ENCODE data around the gene FAF2.

GRCh38 chr5:176406436-176407052, 41.6 kb upstream of the FAF2 start:
- no peak for TF ChIP-seq POLR2A (IDR thresholded peaks at IDR 0.05; ENCODE audit: low read length)
- no peak for TF ChIP-seq CTCF (IDR thresholded peaks at IDR 0.05)
- no peak for TF ChIP-seq RAD21 (conservative IDR thresholded peaks at IDR 0.05 in 1 of 2, IDR thresholded peaks at IDR 0.05 in 1 of 2)
- no peak for TF ChIP-seq CHD2 (IDR thresholded peaks at IDR 0.05; ENCODE audit: low read length, partially characterized antibody)
- TF ChIP-seq USF2 (IDR thresholded peaks at IDR 0.05): no peak
- no peak for TF ChIP-seq POLR2AphosphoS2 (conservative IDR thresholded peaks at IDR 0.05; ENCODE audit: low read length)
- no peak for TF ChIP-seq CEBPB (IDR thresholded peaks at IDR 0.05)
- no peak for TF ChIP-seq NR3C1 (IDR thresholded peaks at IDR 0.05)
- no peak for TF ChIP-seq HEYL (CRISPR knock-in tag; IDR thresholded peaks at IDR 0.05)
